Smooth muscle cell of the coronary artery (primary cell): Measurements from ENCODE around the gene AKAP14. TPM values are rescaled to one million over a fixed set of nuclear protein-coding genes. Genes with fewer than 3 reads are reported as not detected.

ENCODE experiments used
- total RNA-seq: library from RNA; depleted of rRNA; stranded (reverse); fragments of >200 nt; gene quantifications from 2 replicates; pipeline ENCODE4 v1.2.3, GENCODE V29; 2014; ENCODE audit warnings: low replicate concordance

The AKAP14 gene
- not detected in 2 replicates for total RNA-seq

DNA sequence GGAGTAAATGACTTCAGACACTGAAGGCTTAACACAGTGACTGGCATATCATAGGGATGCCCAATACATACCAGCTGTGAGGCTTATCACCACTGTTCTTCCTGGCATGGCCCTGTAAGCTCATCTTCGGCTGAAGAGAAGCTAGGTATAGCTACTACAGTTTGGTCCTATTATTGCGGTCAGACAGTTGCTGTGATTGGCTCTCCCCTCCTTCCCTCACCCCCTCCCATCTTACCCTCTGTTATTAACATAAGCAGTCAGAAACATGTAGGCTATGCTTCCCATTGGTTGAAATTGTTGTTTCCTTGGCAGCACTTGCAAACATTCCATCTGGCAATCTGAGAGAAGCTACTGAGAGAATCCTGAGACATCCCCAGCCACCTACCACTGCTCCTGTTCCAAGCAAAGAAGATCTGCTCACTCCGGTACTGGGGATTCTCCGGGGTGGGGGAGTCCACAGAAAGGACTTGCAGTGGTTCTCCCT lies at the start of gene AKAP14:
AKAP14 (plus strand) TSS at position 51 of the 484 bp plus-strand sequence. CDS start 7,331 bp downstream, outside the sequence.

DNA sequence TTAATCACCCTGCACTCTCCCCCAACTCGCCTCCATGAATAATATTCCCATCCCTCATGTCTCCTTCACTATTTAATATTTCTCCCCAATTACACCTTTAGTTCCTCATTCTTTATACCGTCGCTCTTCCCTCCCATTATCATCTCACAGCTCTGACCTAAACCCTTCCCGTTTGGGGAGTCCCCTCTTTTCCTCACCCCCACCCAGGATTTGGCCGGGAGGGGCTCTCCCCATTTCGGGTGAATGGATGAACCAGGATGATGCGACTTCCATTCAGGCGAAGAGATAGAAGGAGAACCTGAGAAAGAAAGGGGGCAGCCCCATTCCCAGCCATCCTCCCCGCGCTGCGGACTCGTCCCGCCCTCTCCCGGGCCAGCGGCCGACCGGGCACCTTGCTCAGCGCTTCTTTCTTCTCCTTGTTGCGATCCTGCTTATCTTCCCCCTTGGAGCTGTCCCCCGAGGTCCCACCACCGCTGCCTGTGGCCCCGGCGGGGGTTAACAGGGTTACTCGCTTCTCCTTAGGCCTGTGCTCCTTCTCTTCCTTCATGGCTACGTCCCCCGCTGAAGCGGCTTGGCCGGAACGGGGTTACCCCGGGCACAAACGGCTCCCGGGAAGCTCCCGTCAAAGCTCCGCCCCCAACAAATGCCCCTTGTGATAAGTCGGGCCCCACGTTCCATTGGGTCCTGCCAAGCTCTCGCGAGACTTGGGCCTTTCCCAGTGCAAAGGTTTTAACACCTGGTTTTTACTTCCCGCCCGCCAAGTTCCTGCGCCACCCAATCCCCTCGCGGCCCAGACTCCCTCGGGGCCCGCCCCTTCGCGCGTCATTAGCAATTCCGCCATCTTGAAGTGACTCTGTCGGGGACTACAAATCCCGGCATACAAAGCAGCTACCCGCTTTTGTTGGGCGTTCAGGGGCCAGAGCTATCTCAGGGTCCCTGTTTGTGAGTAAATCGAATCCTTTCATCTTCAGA lies 43.0 kb upstream of the AKAP14 start, which contains the start of gene UPF3B:
UPF3B (minus strand) TSS at position 582 of the 972 bp plus-strand sequence; CDS start at position 547, 35 bp downstream.

GRCh38 chrX:119871599-119872395 lies 23.9 kb upstream of the AKAP14 start, which contains the start of the genes NDUFA1 and RNF113A:
NDUFA1 (plus strand) TSS chrX:119871832; CDS start chrX:119871912, 80 bp downstream.
RNF113A (minus strand) TSS chrX:119871733; CDS start chrX:119871613, 120 bp downstream.

GRCh38 chrX:119943185-119943988 lies 47.7 kb downstream of the AKAP14 start, which contains the start of gene NKAP:
NKAP (minus strand) TSS chrX:119943751; CDS start chrX:119943605, 146 bp downstream.

Other genes starting within 250 kb of the AKAP14 start
- 9.6 and 35.5 TPM in 2 replicates for gene SEPTIN6, start 202.7 kb upstream of the AKAP14 start, total RNA-seq
- 0.23 and 1.1 TPM in 2 replicates for gene SOWAHD, start 137.3 kb upstream of the AKAP14 start, total RNA-seq
- 2,273 and 2,296 TPM in 2 replicates for gene RPL39, start 104.3 kb upstream of the AKAP14 start, total RNA-seq
- gene UPF3B, start 42.9 kb upstream of the AKAP14 start, total RNA-seq, result 1.6 and 2.0 TPM in 2 replicates
- gene RNF113A, start 24.2 kb upstream of the AKAP14 start, total RNA-seq, result 18.6 and 19.0 TPM in 2 replicates
- gene NDUFA1, start 24.1 kb upstream of the AKAP14 start, total RNA-seq, result 138 and 171 TPM in 2 replicates
- gene NKAP, start 47.9 kb downstream of the AKAP14 start, total RNA-seq, result 1.5 and 3.8 TPM in 2 replicates
- under 0.01 TPM in 1 of 2 replicates, not detected in the other for gene RHOXF2B, start 181.8 kb downstream of the AKAP14 start, total RNA-seq
- gene RHOXF1, start 220.0 kb downstream of the AKAP14 start, total RNA-seq, result not detected in 2 replicates